Testis (tissue), 3 donors: ENCODE results near the gene PLA2G15. TPM values are rescaled to one million over a fixed set of nuclear protein-coding genes. Genes with fewer than 3 reads are reported as not detected.

ENCODE experiments used
- DNase-seq: peaks from one replicate; pipeline ENCODE4 v3.0.0-alpha.2; 2019
- H3K27ac ChIP-seq, 2 donors: fragments of 200-600 bp; sonication (generic); one replicate each; pipeline ENCODE4 v1.5.1; 2019
- H3K27me3 ChIP-seq: fragments of 200-600 bp; sonication (generic); one replicate; pipeline ENCODE4 v1.5.1; 2019
- H3K36me3 ChIP-seq: fragments of 200-600 bp; sonication (generic); one replicate; pipeline ENCODE4 v1.5.1; 2017; ENCODE audit warnings: low read depth; ENCODE audit errors: missing control alignments
- H3K4me1 ChIP-seq: fragments of 200-600 bp; sonication (generic); one replicate; pipeline ENCODE4 v1.5.1; 2019
- H3K4me3 ChIP-seq, 2 donors: fragments of 200-600 bp; sonication (generic); one replicate each; pipeline ENCODE4 v1.5.1; 2017 to 2019
- H3K9me3 ChIP-seq: fragments of 200-600 bp; sonication (generic); one replicate; pipeline ENCODE4 v1.5.1; 2017
- CTCF ChIP-seq, 3 experiments: fragments of 450-650 bp in 2 of 3; fragments of 200-600 bp in 1 of 3; sonication (generic) in 1 of 3; IDR thresholded peaks; one replicate each; pipeline ENCODE4 v1.5.1; 2016 to 2019; ENCODE audit warnings: antibody characterized with exemption in 3 of 3, mild to moderate bottlenecking in 2 of 3, moderate library complexity in 1 of 3
- POLR2A ChIP-seq: fragments of 450-650 bp; IDR thresholded peaks from one replicate; pipeline ENCODE4 v1.6.1; 2017; ENCODE audit warnings: antibody characterized with exemption, mild to moderate bottlenecking, moderate library complexity
- WGBS, 2 donors: methylation state at CpG; one replicate each; pipeline ENCODE4 v1.1.5; 2018; 5-methylcytosine and 5-hydroxymethylcytosine counted together
- intact Hi-C: fragments of 100-400 bp; cut with DNase I; formaldehyde crosslinking; loops from one replicate; pipeline ENCODE4 v1.15.1; 2023; ENCODE audit warnings: low total_unique reads
- polyA plus RNA-seq: library from polyadenylated mRNA; stranded (reverse); fragments of 350-450 nt; fragmentation: Illumina TruSeq; extraction: RNeasy Lipid Tissue Mini Kit (QIAGEN cat#74804); gene quantifications from one replicate; pipeline ENCODE4 v1.2.3, GENCODE V29; 2014; ENCODE audit warnings: low read depth, low replicate concordance; ENCODE audit not compliant: insufficient read depth
- total RNA-seq, 2 donors: library from RNA; depleted of rRNA; stranded (reverse); fragments of >200 nt; gene quantifications; one replicate each; pipeline ENCODE4 v1.2.3, GENCODE V29; 2016

The PLA2G15 gene
- total and polyA plus RNA-seq, 3 donors from 2014 or later: 27.3 to 44.7 (median 37.2) TPM

GRCh38 chr16:68276223-68276622 is 31.1 kb downstream of the PLA2G15 start:
- no peak for DNase-seq
- H3K36me3 ChIP-seq: no peaks in the 10 kb centered on the region
- no peak for TF ChIP-seq POLR2A
- TF ChIP-seq CTCF (IDR thresholded peaks at IDR 0.05): no peak
- H3K4me1 ChIP-seq: peaks cover 30% of the 10 kb centered on the region
- H3K27ac ChIP-seq: peak overlapping the region in 1 of 2 donors; percentile 14
- intact Hi-C loops: no loop called here
- H3K27me3 ChIP-seq: no peaks in the 10 kb centered on the region
- H3K9me3 ChIP-seq: no peaks in the 10 kb centered on the region
- H3K4me3 ChIP-seq: no peak overlapping the region
- WGBS, 2 donors: 48 to 56% methylated on average over 3 of the region's 3 CpGs

- Histone ChIP-seq H3K4me1 (peaks cover 49% of the 10 kb centered on the region), H3K36me3 (no peaks in the 10 kb centered on the region), H3K27ac (no peak overlapping the region), H3K27me3 (no peaks in the 10 kb centered on the region), H3K9me3 (no peaks in the 10 kb centered on the region), H3K4me3 (no peak overlapping the region)
- no peak for DNase-seq
- intact Hi-C loops: no loop called here
- WGBS, 2 donors: 91 to 96% methylated on average over 13 of the region's 13 CpGs
- TF ChIP-seq POLR2A (no peak), CTCF (IDR thresholded peaks at IDR 0.05) (no peak)
Observed at GRCh38 chr16:68279726-68280558, 34.8 kb downstream of the PLA2G15 start.

- Histone ChIP-seq H3K9me3 (no peaks in the 10 kb centered on the region), H3K27me3 (no peaks in the 10 kb centered on the region), H3K4me3 (no peak overlapping the region), H3K4me1 (peaks cover 46% of the 10 kb centered on the region), H3K36me3 (no peaks in the 10 kb centered on the region), H3K27ac (peak overlapping the region; percentile 64 to 90)
- TF ChIP-seq CTCF (IDR thresholded peaks at IDR 0.05) (no peak), POLR2A (no peak)
- WGBS, 2 donors: 81 to 93% methylated on average over 4 of the region's 4 CpGs
- DNase-seq: no peak
- intact Hi-C loops: no loop called here
Observed at GRCh38 chr16:68281368-68282063, 36.3 kb downstream of the PLA2G15 start.

DNA sequence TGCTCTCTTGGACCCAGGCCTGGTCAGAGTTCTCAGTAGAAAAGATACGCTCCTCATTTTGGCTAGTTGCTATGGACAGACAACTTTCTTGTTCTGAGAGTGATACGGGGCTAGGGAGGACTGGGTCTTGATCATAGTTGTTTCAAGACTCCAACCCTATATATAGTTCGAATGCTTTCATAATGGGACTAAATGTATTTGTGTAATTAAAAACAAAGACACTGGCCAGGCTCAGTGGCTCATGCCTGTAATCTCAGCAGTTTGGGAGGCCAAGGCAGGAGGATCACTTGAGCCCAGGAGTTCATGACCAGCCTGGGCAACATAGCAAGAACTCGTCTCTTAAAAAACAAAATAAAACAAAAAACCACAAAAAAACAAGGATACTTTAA is 36.9 kb downstream of the PLA2G15 start:
- peaks cover 43% of the 10 kb centered on the region for H3K4me1 ChIP-seq
- intact Hi-C loops: no loop called here
- TF ChIP-seq CTCF (IDR thresholded peaks at IDR 0.05) (no peak), POLR2A (no peak)
- H3K36me3 ChIP-seq: no peaks in the 10 kb centered on the region
- no peak for DNase-seq
- H3K27me3 ChIP-seq: no peaks in the 10 kb centered on the region
- H3K4me3 ChIP-seq: no peak overlapping the region
- peak overlapping the region; percentile 64 to 90 for H3K27ac ChIP-seq
- no peaks in the 10 kb centered on the region for H3K9me3 ChIP-seq
- WGBS, 2 donors: 61 to 74% methylated on average over 4 of the region's 4 CpGs
